ENCODE data around the gene ATP6AP2.

- TF ChIP-seq CTCF (conservative IDR thresholded peaks at IDR 0.05; ENCODE audit: low read length) (0 out of 2 replicates have a peak, but pooled peaks have one; percentile 13), EZH2phosphoT487 (IDR thresholded peaks at IDR 0.05; ENCODE audit: borderline replicate concordance, low read depth, low read length) (no peak)
These were observed 38.6 kb upstream of the ATP6AP2 start for GRCh38 chrX:40542208-40542607.
